GM12891 (cell line): Measurements from ENCODE around the gene SLC39A5.

ENCODE experiments used
- PAX5 ChIP-seq: IDR thresholded peaks from 2 replicates; pipeline ENCODE4 v1.6.1; 2011; ENCODE audit warnings: low read length, moderate library complexity, mild to moderate bottlenecking; ENCODE audit not compliant: insufficient read depth, severe bottlenecking
- POLR2A ChIP-seq: IDR thresholded peaks from 2 replicates; pipeline ENCODE4 v1.6.1; 2011; ENCODE audit warnings: low read depth, low read length, control low read depth
- POLR2AphosphoS5 ChIP-seq: IDR thresholded peaks from 2 replicates; pipeline ENCODE4 v1.6.1; 2011; ENCODE audit warnings: low read depth, low read length, control low read depth
- POU2F2 ChIP-seq: IDR thresholded peaks from 2 replicates; pipeline ENCODE4 v1.6.1; 2011; ENCODE audit warnings: low read depth, mild to moderate bottlenecking, control low read depth, low read length, moderate library complexity
- SPI1 ChIP-seq: IDR thresholded peaks from 2 replicates; pipeline ENCODE4 v1.6.1; 2011; ENCODE audit warnings: low read depth, low read length, control low read depth
- TAF1 ChIP-seq: IDR thresholded peaks from 2 replicates; pipeline ENCODE4 v1.6.1; 2011; ENCODE audit warnings: low read depth, low read length, control low read depth

DNA sequence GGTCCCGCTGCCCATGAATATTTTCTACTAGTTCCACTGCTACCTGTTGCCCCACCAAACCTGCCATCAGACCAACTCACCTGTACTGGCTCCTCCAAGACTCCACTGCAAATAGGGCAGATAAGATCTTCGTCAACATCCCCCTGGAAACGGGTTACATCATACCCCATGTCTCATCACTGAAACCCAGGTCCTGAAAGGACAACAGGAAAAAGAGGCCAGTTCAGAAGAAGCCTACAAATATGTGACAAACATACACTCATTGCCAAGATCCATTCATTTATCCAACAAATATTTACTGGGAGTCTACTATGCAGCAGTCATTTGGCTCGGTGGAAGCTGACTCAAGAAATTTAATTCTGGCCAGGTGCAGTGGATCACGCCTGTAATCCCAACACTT, 16.0 kb upstream of the SLC39A5 start:
- TF ChIP-seq POLR2A (no peak), POLR2AphosphoS5 (no peak), TAF1 (no peak), POU2F2 (no peak), SPI1 (no peak), PAX5 (no peak)
